Osteocyte (in vitro differentiated cells): ENCODE data around the gene GJD3. TPM values are rescaled to one million over a fixed set of nuclear protein-coding genes. Genes with fewer than 3 reads are reported as not detected.

Source experiments
- DNase-seq: peaks from one replicate; pipeline ENCODE4 v3.0.0; 2021; ENCODE audit warnings: mixed read lengths; ENCODE audit not compliant: unreplicated experiment; ENCODE audit errors: extremely low spot score
- H3K27ac Mint-ChIP-seq: one replicate; pipeline ENCODE4 v1.8.0; 2021; ENCODE audit warnings: mild to moderate bottlenecking, mixed read lengths; ENCODE audit not compliant: unreplicated experiment
- H3K27me3 Mint-ChIP-seq: one replicate; pipeline ENCODE4 v1.8.0; 2021; ENCODE audit warnings: mixed read lengths; ENCODE audit not compliant: unreplicated experiment
- H3K36me3 Mint-ChIP-seq: one replicate; pipeline ENCODE4 v1.8.0; 2021; ENCODE audit warnings: mixed read lengths; ENCODE audit not compliant: unreplicated experiment
- H3K4me1 Mint-ChIP-seq: one replicate; pipeline ENCODE4 v1.8.0; 2021; ENCODE audit warnings: mixed read lengths; ENCODE audit not compliant: unreplicated experiment
- H3K4me3 Mint-ChIP-seq: one replicate; pipeline ENCODE4 v1.8.0; 2021; ENCODE audit warnings: mild to moderate bottlenecking, moderate library complexity, mixed read lengths; ENCODE audit not compliant: unreplicated experiment
- H3K9me3 Mint-ChIP-seq: one replicate; pipeline ENCODE4 v1.8.0; 2021; ENCODE audit warnings: mixed read lengths; ENCODE audit not compliant: unreplicated experiment
- total RNA-seq: library from RNA; stranded (reverse); gene quantifications from 2 replicates; pipeline ENCODE4 v1.2.1, GENCODE V29; 2021
- TF ChIP-seq, protein P1 (sequence below): fragments of 200-600 bp; sonication (generic); IDR thresholded peaks from 2 replicates; pipeline ENCODE4 v1.5.0; 2021; ENCODE audit warnings: antibody characterized with exemption, mild to moderate bottlenecking, moderate library complexity

GJD3 gene
- total RNA-seq, 1 donor from 2014 or later = 0.40 TPM

- Mint-ChIP-seq H3K27ac (peak overlapping the region; percentile 83), H3K4me3 (no peak overlapping the region), H3K27me3 (no peaks in the 10 kb centered on the region), H3K9me3 (no peaks in the 10 kb centered on the region), H3K36me3 (peaks cover 23% of the 10 kb centered on the region), H3K4me1 (peaks cover 80% of the 10 kb centered on the region)
- TF ChIP-seq, protein P1, sequence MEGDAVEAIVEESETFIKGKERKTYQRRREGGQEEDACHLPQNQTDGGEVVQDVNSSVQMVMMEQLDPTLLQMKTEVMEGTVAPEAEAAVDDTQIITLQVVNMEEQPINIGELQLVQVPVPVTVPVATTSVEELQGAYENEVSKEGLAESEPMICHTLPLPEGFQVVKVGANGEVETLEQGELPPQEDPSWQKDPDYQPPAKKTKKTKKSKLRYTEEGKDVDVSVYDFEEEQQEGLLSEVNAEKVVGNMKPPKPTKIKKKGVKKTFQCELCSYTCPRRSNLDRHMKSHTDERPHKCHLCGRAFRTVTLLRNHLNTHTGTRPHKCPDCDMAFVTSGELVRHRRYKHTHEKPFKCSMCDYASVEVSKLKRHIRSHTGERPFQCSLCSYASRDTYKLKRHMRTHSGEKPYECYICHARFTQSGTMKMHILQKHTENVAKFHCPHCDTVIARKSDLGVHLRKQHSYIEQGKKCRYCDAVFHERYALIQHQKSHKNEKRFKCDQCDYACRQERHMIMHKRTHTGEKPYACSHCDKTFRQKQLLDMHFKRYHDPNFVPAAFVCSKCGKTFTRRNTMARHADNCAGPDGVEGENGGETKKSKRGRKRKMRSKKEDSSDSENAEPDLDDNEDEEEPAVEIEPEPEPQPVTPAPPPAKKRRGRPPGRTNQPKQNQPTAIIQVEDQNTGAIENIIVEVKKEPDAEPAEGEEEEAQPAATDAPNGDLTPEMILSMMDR = no peak
- DNase-seq = no peak
Observed at GRCh38 chr17:40347319-40348135, 17.0 kb downstream of the GJD3 start.

DNA sequence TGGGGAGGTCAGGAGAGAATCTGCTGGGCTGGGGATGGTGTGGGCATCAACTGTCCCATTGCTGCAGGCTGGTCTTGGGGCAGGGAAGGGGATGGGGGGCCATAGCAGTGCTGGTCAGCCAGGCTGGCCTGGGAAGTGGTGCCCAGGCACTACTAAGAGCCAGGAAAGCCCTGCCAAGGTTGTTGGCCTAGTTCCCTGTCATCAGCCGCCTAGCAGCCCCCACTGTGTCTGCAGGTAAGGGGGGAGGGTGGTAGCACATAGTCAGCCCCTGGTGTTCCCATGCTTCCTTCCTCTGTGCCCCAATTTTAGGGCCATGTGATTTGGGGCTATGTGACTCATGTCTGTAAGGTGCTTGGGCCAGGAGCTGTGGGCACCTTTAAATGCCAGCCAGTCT lies 17.8 kb downstream of the GJD3 start:
- H3K4me1 Mint-ChIP-seq = peaks cover 76% of the 10 kb centered on the region
- H3K36me3 Mint-ChIP-seq = peaks cover 17% of the 10 kb centered on the region
- H3K9me3 Mint-ChIP-seq = no peaks in the 10 kb centered on the region
- no peak for DNase-seq
- H3K27me3 Mint-ChIP-seq = no peaks in the 10 kb centered on the region
- H3K4me3 Mint-ChIP-seq = peak overlapping the region; percentile 22
- TF ChIP-seq, protein P1 = no peak
- peak overlapping the region; percentile 83 for H3K27ac Mint-ChIP-seq

- peaks cover 14% of the 10 kb centered on the region for H3K36me3 Mint-ChIP-seq
Observed at GRCh38 chr17:40345994-40346764, 18.4 kb downstream of the GJD3 start.

DNA sequence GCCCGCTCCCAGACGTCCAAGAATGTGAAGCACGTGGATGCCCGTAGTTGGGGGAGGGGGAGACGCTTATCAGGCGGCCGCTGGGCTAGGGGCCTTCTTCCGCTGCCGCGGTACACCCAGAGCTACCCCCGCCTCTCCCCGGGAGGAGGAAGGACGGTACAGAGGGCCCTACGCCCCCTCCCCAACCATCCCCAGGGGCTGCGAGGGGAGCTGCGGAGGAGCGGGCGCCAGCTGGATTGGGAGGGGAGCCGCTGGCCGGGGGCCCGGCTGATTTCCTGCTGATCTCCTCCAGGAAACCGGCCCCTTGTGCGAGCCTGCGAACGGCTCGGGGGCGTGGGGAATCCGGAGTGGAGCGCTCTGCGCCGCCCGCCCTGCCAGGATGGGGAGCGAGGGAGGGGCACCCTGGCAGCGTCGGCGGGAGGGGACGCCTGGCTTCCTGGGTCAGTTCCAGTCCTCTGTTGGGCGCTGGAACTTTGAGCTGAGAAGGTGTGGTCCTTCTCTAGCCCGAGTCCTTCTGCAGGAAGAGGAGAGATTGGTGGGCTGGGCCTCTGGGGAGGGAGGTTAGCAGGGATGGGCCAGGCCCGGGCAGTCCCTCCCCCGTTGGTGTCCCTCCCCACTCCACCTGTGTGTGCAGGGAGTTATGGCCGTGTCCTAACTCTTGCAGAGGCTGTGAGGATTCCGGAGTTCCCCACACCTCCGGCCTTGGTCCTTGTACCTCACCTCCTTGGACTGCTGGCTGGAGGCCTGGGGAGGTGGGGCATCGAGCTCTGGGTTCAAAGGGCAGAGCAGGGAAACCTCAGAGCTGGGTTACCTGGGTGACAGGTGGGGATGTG lies 19.2 kb downstream of the GJD3 start:
- peak overlapping the region; percentile 83 for H3K27ac Mint-ChIP-seq
- H3K27me3 Mint-ChIP-seq = no peaks in the 10 kb centered on the region
- TF ChIP-seq, protein P1 = no peak
- DNase-seq = no peak
- H3K4me1 Mint-ChIP-seq = peaks cover 82% of the 10 kb centered on the region
- H3K36me3 Mint-ChIP-seq = peaks cover 16% of the 10 kb centered on the region
- no peaks in the 10 kb centered on the region for H3K9me3 Mint-ChIP-seq
- peak overlapping the region; percentile 78 for H3K4me3 Mint-ChIP-seq

More at GRCh38 chr17:40345994-40346764, 18.4 kb downstream of the GJD3 start:
- peak overlapping the region; percentile 78 for H3K4me3 Mint-ChIP-seq
- peaks cover 75% of the 10 kb centered on the region for H3K4me1 Mint-ChIP-seq
- peak overlapping the region; percentile 83 for H3K27ac Mint-ChIP-seq
- H3K9me3 Mint-ChIP-seq = no peaks in the 10 kb centered on the region
- TF ChIP-seq, protein P1 = no peak
- no peaks in the 10 kb centered on the region for H3K27me3 Mint-ChIP-seq
- no peak for DNase-seq
